ENCODE results near the gene TYRP1.

DNA sequence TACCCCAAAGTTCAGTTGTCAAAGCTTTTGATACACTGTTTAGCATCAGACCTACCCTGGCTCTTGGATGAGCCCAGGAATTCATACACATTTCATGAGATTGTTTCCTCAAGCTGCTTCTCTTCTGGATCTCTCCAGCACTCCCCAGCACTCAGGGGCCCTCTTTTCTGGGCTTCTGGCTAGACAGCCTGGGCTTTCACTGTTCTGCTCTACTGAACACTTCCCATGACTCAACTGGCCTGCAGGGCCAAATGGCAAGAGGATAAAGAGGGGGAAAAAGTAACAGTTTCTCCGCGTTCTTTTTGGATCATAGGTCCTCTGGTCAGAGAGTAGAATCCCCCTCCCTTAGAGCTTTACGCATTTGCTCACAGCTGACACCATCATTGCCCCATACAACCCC is 60.7 kb downstream of the TYRP1 start:
- TF ChIP-seq, protein P1, sequence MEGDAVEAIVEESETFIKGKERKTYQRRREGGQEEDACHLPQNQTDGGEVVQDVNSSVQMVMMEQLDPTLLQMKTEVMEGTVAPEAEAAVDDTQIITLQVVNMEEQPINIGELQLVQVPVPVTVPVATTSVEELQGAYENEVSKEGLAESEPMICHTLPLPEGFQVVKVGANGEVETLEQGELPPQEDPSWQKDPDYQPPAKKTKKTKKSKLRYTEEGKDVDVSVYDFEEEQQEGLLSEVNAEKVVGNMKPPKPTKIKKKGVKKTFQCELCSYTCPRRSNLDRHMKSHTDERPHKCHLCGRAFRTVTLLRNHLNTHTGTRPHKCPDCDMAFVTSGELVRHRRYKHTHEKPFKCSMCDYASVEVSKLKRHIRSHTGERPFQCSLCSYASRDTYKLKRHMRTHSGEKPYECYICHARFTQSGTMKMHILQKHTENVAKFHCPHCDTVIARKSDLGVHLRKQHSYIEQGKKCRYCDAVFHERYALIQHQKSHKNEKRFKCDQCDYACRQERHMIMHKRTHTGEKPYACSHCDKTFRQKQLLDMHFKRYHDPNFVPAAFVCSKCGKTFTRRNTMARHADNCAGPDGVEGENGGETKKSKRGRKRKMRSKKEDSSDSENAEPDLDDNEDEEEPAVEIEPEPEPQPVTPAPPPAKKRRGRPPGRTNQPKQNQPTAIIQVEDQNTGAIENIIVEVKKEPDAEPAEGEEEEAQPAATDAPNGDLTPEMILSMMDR (IDR thresholded peaks at IDR 0.05; ENCODE audit: low read depth, low read length, poor library complexity, severe bottlenecking), result no peak
- no peak for TF ChIP-seq EZH2phosphoT487 (IDR thresholded peaks at IDR 0.05; ENCODE audit: borderline replicate concordance, low read length)
